ENCODE measurements around the gene SIM2.

SIM2 gene

GRCh38 chr21:36743008-36743407 lies 44.1 kb downstream of the SIM2 start:
- no peak for DNase-seq

- DNase-seq, result no peak
Measured at GRCh38 chr21:36743446-36743845, 44.5 kb downstream of the SIM2 start.

GRCh38 chr21:36744190-36744559 lies 45.3 kb downstream of the SIM2 start:
- no peak for DNase-seq

GRCh38 chr21:36744560-36745231 lies 45.8 kb downstream of the SIM2 start:
- peak; percentile 86 for DNase-seq

DNA sequence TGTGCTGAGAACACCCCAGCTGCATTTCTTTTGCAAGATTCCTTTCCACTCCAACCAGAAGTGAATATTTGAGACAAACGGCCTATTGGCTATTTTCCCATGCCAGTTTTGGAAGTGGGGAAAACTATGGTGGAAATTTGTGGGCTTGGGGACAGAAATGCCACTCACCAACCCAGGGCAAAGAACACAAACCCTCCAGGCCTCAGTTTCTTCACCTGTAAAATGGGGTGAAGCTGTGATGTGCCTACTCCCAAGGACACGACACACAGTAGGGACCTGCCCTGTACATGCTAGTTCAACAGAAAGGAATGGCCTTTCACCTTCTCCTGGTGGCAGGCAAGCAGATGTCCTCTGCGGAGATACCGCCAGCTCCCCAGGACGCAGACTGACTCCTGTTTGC lies 46.5 kb downstream of the SIM2 start:
- no peak for DNase-seq

- DNase-seq, result no peak
Measured at GRCh38 chr21:36747041-36747814, 48.3 kb downstream of the SIM2 start.

DNA sequence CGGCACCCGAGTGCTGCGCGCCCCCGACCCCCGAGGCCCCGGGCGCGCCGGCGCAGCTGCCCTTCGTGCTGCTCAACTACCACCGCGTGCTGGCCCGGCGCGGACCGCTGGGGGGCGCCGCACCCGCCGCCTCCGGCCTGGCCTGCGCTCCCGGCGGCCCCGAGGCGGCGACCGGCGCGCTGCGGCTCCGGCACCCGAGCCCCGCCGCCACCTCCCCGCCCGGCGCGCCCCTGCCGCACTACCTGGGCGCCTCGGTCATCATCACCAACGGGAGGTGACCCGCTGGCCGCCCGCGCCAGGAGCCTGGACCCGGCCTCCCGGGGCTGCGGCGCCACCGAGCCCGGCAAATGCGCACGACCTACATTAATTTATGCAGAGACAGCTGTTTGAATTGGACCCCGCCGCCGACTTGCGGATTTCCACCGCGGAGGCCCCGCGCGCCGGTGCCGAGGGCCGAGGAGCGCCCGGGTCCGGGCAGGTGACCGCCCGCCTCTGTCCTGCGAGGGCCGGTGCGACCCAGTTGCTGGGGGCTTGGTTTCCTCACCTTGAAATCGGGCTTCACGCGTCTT lies 49.0 kb downstream of the SIM2 start:
- no peak for DNase-seq

DNA sequence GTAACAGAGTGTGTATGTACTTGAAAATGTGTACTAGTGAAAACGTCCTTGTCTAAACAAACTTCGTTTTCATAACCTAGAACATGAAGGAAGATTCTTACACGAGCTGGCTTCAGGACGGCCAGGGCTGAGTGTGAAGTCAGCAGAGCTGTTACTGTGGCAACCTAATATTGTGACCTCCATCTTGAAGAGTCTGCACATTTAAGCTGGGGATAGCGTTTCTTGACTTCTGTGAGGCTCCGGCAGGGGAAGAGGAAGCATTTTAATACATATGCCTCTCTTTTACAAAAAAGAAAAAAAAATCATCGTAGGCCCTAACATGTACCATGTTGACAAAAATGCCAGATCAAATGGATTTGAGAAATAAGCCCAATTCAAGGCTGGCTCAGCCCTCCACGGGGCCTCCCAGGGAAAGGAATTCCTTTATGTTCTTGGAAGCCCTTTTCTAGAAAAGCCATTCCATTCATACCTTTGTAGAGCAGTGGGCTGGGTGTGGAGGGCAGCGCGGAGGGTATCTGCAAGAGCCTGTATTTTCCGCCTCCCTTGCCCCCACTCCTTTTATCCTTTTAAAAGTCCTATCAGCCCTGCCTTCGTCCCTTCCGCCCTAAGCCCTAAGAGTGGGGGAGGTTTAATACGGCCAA lies 51.1 kb downstream of the SIM2 start:
- DNase-seq, result no peak

GRCh38 chr21:36750576-36750959 lies 51.7 kb downstream of the SIM2 start:
- DNase-seq, result no peak

DNA sequence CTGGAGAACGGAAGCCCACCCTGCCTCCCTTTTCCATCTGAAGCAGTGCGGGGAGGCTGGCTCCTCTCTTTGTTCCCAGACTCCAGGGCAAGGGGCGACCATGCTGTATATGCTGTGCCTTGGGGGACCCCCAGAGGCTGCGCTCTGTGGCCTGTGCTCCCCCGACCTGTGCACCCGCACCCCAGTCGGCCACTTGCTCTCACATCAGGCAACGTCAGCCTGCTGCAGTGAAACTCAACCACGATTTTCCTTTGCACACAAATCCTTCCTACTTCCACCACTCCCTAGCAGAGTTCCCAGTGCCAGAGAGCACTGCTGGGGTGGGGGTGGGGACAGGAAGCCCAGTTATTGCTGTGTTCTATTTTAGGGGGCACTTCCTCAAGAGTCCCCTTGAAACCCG lies 52.5 kb downstream of the SIM2 start:
- no peak for DNase-seq

- DNase-seq, result no peak
Measured at GRCh38 chr21:36753556-36753955, 54.6 kb downstream of the SIM2 start.

GRCh38 chr21:36754241-36754898 lies 55.5 kb downstream of the SIM2 start:
- DNase-seq, result no peak

DNA sequence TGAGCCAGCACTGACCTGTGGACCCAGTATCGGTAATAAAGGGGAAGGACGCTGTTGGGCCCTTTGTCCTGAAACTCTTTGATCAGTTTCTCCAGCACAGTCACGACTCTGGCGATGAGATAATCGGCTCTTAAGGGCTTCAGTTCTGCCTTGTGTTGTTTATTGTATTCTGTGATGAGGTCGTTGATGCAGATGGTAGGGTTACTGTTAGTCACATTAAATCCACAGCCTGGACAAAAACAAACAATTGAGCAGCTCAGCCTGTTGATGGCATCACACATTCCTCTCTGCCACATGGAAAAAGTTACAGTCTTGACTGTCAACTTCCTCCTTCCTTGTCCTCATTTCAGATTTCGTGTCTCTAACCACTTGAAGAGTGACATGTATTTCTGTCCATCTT lies 57.6 kb downstream of the SIM2 start:
- DNase-seq, result no peak

DNA sequence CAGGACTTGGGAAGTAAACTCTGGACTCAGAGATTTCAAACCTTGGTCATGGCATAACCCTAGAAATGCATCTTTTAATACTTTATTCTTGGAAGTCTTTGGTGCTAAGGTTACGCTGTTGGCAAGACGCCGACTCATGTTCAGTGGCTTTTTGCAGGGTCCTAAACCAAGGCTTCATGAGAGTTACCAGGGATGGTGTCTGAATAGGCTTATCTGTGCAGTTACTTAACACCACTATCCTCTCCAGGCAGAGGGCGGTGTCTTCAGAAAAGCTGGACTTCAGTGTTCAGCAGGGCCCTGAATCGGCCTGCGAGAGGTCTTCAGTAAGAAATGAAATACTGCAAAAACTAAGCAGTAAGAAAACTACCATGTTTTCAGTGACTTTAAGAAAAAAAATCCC lies 58.3 kb downstream of the SIM2 start:
- DNase-seq, result no peak

DNA sequence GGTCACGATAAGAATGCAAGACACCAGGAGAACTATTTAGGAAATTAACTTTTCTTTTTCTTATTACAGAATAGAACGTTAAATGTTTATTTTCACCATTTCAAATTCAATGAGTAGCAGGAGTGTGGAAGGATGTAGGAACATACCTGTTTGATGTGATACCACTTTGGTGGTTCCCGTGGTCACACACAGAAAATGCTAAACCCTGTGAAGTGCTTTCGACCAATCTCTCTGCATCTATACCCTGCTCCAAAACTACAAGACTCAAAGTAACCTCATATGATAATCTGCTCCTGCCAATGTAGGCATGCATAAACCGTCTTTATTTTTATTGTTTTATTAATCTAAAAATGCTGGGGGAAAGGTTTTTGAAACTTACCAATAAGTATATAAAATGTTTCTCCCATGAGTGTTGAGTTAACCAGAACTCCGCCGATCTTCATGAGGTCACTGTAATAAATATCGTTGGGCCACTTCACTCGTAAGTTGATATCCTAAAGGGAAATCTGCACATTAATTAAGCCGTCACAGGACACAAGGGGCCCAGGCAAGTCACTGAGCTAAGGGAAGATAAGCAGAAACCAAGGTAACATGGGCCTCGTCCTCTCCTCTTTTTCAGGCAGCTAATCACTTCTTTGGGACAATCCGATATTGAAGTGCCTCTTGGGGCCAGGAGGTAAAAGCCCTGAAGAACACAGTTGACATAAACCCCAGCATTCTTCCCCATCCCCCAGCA lies 60.6 kb downstream of the SIM2 start:
- no peak for DNase-seq

DNA sequence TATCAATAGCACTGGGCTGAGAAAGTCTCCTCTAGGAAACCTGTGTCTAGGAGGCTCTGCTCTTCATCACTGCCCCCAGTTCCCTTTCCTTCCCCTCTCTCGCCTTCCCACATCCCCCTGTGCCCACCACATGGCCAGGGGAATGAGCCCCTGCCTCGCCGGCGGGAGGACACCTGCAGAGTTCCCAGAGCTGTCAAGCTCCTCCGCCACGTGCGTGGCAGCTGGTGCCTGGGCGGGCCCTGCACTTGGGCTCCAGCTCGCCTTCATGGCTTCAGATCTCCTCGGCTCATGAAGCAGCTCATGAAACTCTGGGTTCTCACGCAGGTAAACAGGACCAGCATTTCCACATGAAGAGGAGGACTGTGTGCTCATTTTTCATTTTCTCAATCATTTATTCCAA lies 62.8 kb downstream of the SIM2 start:
- DNase-seq, result no peak

- DNase-seq, result no peak
Measured at GRCh38 chr21:36762642-36763041, 63.7 kb downstream of the SIM2 start.

- no peak for DNase-seq
Measured at GRCh38 chr21:36763305-36763704, 64.4 kb downstream of the SIM2 start.

DNA sequence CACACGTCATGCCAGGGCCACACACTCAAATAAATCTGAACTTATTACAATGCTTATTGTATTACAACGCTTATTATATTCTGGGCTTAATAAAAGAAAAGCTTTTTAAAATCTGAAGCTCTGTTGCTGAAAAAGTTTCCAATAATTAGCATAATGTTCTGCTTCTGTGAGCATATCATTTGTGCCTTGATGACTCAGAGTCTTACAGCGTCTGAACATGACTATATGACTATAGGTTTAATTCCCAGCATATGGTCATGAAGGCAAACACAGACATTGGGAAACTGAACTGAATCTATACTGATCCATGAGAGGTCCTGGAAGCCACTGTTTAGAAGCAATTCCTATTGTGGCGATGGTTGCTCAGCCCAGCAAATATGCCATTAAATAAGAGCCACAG lies 66.3 kb downstream of the SIM2 start:
- DNase-seq, result no peak

DNA sequence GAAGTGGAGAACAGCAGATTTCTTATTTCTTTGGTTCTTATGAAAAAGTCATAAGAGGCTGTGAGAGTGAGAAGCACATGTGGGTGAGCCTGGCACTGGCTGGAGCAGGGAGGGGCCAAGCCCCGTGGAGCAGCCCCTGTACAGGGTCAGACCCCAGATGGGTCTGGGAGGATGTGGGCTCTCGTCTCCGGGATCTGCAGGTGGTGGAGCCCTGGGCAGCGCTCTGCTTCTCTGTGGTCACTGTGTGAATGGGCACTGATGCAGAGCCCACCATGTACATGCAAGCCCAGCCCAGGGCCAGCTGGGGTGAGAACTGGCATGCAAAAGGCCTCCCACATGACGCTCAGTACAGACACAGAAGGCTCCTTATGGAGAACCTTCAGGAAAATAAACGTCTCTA lies 67.6 kb downstream of the SIM2 start:
- no peak for DNase-seq

DNA sequence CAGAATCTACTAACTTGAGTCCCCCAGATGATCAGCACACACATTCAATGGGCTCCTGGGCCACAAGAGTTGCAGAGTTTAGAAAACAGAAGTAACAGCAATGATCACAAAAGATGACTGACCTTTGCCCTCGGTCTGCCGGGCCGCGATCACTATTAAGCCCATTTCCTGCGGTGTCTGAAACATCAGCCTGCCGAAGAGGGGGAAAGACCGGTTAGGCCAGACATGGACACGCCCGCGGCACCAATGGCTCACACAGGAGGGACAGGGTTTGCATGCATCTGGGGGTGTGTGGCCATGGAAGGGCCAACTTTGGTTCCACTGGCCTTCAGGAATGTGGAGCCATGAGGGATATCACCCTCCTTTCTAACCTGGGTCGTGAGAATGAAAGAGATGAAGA lies 68.2 kb downstream of the SIM2 start:
- DNase-seq, result no peak

DNA sequence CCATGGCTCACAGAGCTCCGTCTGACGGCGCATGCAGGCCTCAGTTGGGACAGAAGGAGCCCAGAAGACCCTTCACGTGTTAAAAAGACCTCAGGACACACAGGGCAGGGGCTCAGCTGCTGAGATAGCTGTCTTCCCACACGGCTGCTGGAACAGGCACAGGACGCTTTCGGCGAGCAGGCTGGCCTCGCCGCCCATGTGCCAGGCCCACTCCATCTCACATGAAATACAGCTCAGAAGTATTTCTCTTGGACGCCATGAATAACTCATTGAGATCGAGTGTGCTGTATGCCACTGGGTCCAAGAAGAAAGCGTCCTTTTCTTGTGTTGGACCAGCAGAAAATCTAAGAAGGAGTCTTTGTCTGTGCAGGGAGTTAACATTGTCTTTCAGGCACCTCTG lies 69.6 kb downstream of the SIM2 start:
- no peak for DNase-seq

All from COR-L47 (cell line).